GM21737 (cell line): Measurements from ENCODE around the gene GIMAP5.

ENCODE experiments used
- ATAC-seq: cut with Tn5 transposase; IDR thresholded peaks from one replicate; pipeline ENCODE4 v1.9.1; 2021; ENCODE audit warnings: mild to moderate bottlenecking, moderate library complexity; ENCODE audit not compliant: unreplicated experiment

The GIMAP5 gene

GRCh38 chr7:150737265-150738055, at the start of gene GIMAP5:
GIMAP5 (plus strand) TSS chr7:150737418; CDS start chr7:150740885, 3,467 bp downstream.
- peak; percentile 73 for ATAC-seq

GRCh38 chr7:150688630-150689029, 48.6 kb upstream of the GIMAP5 start:
- no peak for ATAC-seq

GRCh38 chr7:150695654-150696053, 41.6 kb upstream of the GIMAP5 start:
- ATAC-seq: no peak

- ATAC-seq: no peak
These were observed 34.0 kb upstream of the GIMAP5 start for GRCh38 chr7:150703209-150703608.

- ATAC-seq: no peak
These were observed 21.9 kb upstream of the GIMAP5 start for GRCh38 chr7:150715293-150715692.

GRCh38 chr7:150715738-150716137, 21.5 kb upstream of the GIMAP5 start:
- no peak for ATAC-seq

GRCh38 chr7:150716368-150716767, 20.9 kb upstream of the GIMAP5 start, which contains the start of gene GIMAP1:
GIMAP1 (plus strand) TSS chr7:150716613; CDS start chr7:150719048, 2,435 bp downstream.
- ATAC-seq: peak; percentile 72

GRCh38 chr7:150716939-150717338, 20.3 kb upstream of the GIMAP5 start:
- ATAC-seq: no peak

GRCh38 chr7:150717814-150718420, 19.3 kb upstream of the GIMAP5 start:
- no peak for ATAC-seq

GRCh38 chr7:150719436-150719835, 17.8 kb upstream of the GIMAP5 start:
- ATAC-seq: no peak

- no peak for ATAC-seq
These were observed 17.0 kb upstream of the GIMAP5 start for GRCh38 chr7:150719960-150720891.

- ATAC-seq: no peak
These were observed 15.2 kb upstream of the GIMAP5 start for GRCh38 chr7:150721970-150722373.

GRCh38 chr7:150722431-150722931, 14.7 kb upstream of the GIMAP5 start:
- ATAC-seq: no peak

- ATAC-seq: no peak
These were observed 13.8 kb upstream of the GIMAP5 start for GRCh38 chr7:150723467-150723866.

GRCh38 chr7:150727381-150727780, 9.8 kb upstream of the GIMAP5 start:
- ATAC-seq: no peak

GRCh38 chr7:150728011-150728410, 9.2 kb upstream of the GIMAP5 start:
- no peak for ATAC-seq

- ATAC-seq: no peak
These were observed 8.6 kb upstream of the GIMAP5 start for GRCh38 chr7:150728609-150729008.

- ATAC-seq: no peak
These were observed 5.3 kb upstream of the GIMAP5 start for GRCh38 chr7:150731916-150732315.

GRCh38 chr7:150732786-150733481, 4.3 kb upstream of the GIMAP5 start:
- no peak for ATAC-seq

GRCh38 chr7:150733482-150734095, 3.6 kb upstream of the GIMAP5 start:
- no peak for ATAC-seq
